Suprapubic skin (tissue), 4 donors: ENCODE data around the gene WNK2. TPM values are rescaled to one million over a fixed set of nuclear protein-coding genes. Genes with fewer than 3 reads are reported as not detected.

ENCODE experiments used
- DNase-seq, 2 donors: peaks; one replicate each; pipeline ENCODE4 v3.0.0-alpha.2; 2019; ENCODE audit warnings: low spot score in 2 of 2
- H3K27ac ChIP-seq: fragments of 200-600 bp; sonication (generic); one replicate; pipeline ENCODE4 v1.5.1; 2019
- H3K27me3 ChIP-seq: fragments of 200-600 bp; sonication (generic); one replicate; pipeline ENCODE4 v1.5.1; 2019
- H3K36me3 ChIP-seq: fragments of 200-600 bp; sonication (generic); one replicate; pipeline ENCODE4 v1.5.1; 2019
- H3K4me1 ChIP-seq: fragments of 200-600 bp; sonication (generic); one replicate; pipeline ENCODE4 v1.5.1; 2019
- H3K4me3 ChIP-seq: fragments of 200-600 bp; sonication (generic); one replicate; pipeline ENCODE4 v1.5.1; 2019; ENCODE audit warnings: mild to moderate bottlenecking
- H3K9me3 ChIP-seq: fragments of 200-600 bp; sonication (generic); one replicate; pipeline ENCODE4 v1.5.1; 2019
- EP300 ChIP-seq: sonication (generic); formaldehyde crosslinking; IDR thresholded peaks from one replicate; pipeline ENCODE4 v1.6.1; 2017; ENCODE audit warnings: antibody characterized with exemption
- POLR2A ChIP-seq, 2 donors: fragments of 450-650 bp; IDR thresholded peaks; one replicate each; pipeline ENCODE4 v1.6.1; 2017; ENCODE audit warnings: antibody characterized with exemption in 2 of 2, mild to moderate bottlenecking in 2 of 2, moderate library complexity in 2 of 2
- POLR2AphosphoS5 ChIP-seq, 3 donors: sonication (generic); formaldehyde crosslinking; IDR thresholded peaks; one replicate each; pipeline ENCODE4 v1.6.1; 2017; ENCODE audit warnings: antibody characterized with exemption in 3 of 3
- WGBS: methylation state at CpG from one replicate; pipeline ENCODE4 v1.1.5; 2018; 5-methylcytosine and 5-hydroxymethylcytosine counted together
- total RNA-seq, 4 donors: library from RNA; depleted of rRNA; stranded (reverse); fragments of >200 nt; gene quantifications; one replicate each; pipeline ENCODE4 v1.1.0, GENCODE V29; 2016
- TF ChIP-seq, protein P1 (sequence below), 2 donors: fragments of 200-600 bp in 1 of 2; fragments of 450-650 bp in 1 of 2; sonication (generic) in 1 of 2; IDR thresholded peaks; one replicate each; pipeline ENCODE4 v1.5.1; 2016 to 2019; ENCODE audit warnings: antibody characterized with exemption in 2 of 2, mild to moderate bottlenecking in 1 of 2, moderate library complexity in 1 of 2

The WNK2 gene
- total RNA-seq, 4 donors from 2014 or later = 39.5 to 93.7 (median 45.3) TPM

- H3K27me3 ChIP-seq = peaks cover 17% of the 10 kb centered on the region
- DNase-seq = no peak
- no peaks in the 10 kb centered on the region for H3K36me3 ChIP-seq
- peak overlapping the region; percentile 13 for H3K4me3 ChIP-seq
- H3K4me1 ChIP-seq = peaks cover 44% of the 10 kb centered on the region
- TF ChIP-seq POLR2A (IDR thresholded peaks at IDR 0.05) (no peak), POLR2AphosphoS5 (IDR thresholded peaks at IDR 0.05) (no peak)
- TF ChIP-seq, protein P1, sequence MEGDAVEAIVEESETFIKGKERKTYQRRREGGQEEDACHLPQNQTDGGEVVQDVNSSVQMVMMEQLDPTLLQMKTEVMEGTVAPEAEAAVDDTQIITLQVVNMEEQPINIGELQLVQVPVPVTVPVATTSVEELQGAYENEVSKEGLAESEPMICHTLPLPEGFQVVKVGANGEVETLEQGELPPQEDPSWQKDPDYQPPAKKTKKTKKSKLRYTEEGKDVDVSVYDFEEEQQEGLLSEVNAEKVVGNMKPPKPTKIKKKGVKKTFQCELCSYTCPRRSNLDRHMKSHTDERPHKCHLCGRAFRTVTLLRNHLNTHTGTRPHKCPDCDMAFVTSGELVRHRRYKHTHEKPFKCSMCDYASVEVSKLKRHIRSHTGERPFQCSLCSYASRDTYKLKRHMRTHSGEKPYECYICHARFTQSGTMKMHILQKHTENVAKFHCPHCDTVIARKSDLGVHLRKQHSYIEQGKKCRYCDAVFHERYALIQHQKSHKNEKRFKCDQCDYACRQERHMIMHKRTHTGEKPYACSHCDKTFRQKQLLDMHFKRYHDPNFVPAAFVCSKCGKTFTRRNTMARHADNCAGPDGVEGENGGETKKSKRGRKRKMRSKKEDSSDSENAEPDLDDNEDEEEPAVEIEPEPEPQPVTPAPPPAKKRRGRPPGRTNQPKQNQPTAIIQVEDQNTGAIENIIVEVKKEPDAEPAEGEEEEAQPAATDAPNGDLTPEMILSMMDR (IDR thresholded peaks at IDR 0.05) = no peak
- peak overlapping the region; percentile 1 for H3K27ac ChIP-seq
- no peaks in the 10 kb centered on the region for H3K9me3 ChIP-seq
- WGBS = 56% methylated on average over 9 of the region's 9 CpGs
Measured at GRCh38 chr9:93187047-93187446, 3.1 kb downstream of the WNK2 start.

DNA sequence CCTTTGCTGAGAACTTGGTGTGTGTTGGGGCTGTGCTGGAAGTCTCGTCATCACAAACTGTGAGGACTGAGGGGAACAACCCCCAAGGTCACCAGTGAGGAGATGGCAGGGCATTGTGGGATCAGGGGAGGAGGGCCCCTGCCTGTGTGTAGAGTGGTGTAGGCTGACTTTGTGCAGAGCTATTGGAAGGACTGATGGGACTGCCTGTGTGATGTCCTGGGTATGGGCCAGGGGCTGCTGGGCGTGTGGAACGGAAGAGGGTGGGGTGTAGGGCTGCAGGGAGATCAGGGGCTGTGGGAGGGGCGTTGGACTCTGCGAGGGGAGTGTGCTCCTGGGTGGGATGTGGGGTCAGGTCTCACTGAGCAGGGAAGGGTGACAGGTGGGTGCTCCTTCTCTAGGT lies 3.6 kb downstream of the WNK2 start:
- Histone ChIP-seq H3K4me3 (no peak overlapping the region), H3K36me3 (no peaks in the 10 kb centered on the region), H3K4me1 (peaks cover 44% of the 10 kb centered on the region), H3K9me3 (no peaks in the 10 kb centered on the region), H3K27ac (peak overlapping the region; percentile 1), H3K27me3 (peaks cover 17% of the 10 kb centered on the region)
- TF ChIP-seq EP300 (no peak), POLR2AphosphoS5 (IDR thresholded peaks at IDR 0.05) (no peak), POLR2A (IDR thresholded peaks at IDR 0.05) (no peak)
- TF ChIP-seq, protein P1 (IDR thresholded peaks at IDR 0.05) = no peak
- DNase-seq = no peak
- WGBS = 74% methylated on average over 4 of the region's 5 CpGs

DNA sequence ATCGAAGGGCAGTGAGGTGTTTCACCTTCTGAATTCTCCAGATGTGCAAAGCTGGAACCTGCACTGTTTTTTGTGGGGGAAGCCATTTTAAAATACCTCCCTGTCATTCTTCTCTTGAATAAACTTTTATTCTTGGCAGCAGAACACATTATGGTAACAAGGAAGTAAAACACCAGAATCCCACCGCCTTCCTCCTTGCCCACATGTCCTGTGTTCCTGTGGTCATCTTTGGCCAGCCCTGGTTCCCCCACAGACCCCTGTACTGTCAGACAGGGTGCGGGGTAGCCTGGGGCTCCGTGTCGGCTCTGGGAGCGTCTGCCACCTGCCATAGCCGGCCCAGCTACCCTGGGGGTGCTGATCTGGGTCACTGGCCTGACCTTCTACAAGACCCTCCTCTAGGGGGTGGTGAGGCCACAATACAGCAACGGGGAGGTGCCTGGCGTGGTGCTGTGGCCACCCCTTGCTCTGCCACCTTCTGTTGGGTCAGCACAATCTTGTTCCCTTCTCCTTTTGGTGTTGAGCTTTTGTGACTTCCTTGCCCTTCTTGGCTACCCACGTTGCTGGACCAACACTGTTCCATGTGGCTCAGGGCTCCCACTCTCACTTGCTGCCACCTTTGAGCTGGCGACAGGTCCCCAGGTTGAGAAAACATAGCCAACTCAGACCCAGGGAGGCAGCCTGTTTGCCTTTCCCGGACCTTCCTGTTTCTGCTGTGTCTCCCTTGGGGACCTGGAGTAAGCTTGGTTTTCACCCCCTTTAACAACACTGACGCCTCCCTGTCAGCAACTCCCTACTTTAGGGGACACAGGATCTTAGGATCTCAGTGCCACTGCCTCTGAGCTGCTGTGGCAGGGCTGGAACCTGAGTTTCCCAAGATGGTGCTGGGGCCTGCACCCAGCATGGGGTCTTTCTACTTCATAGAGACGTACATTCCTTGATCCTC lies 4.8 kb downstream of the WNK2 start:
- Histone ChIP-seq H3K27ac (no peak overlapping the region), H3K27me3 (peaks cover 8% of the 10 kb centered on the region), H3K36me3 (no peaks in the 10 kb centered on the region), H3K4me3 (no peak overlapping the region), H3K9me3 (no peaks in the 10 kb centered on the region), H3K4me1 (peaks cover 47% of the 10 kb centered on the region)
- WGBS = 74% methylated on average over 12 of the region's 14 CpGs
- TF ChIP-seq EP300 (no peak), POLR2A (IDR thresholded peaks at IDR 0.05) (no peak), POLR2AphosphoS5 (IDR thresholded peaks at IDR 0.05) (no peak)
- TF ChIP-seq, protein P1 (IDR thresholded peaks at IDR 0.05) = no peak
- DNase-seq = no peak

DNA sequence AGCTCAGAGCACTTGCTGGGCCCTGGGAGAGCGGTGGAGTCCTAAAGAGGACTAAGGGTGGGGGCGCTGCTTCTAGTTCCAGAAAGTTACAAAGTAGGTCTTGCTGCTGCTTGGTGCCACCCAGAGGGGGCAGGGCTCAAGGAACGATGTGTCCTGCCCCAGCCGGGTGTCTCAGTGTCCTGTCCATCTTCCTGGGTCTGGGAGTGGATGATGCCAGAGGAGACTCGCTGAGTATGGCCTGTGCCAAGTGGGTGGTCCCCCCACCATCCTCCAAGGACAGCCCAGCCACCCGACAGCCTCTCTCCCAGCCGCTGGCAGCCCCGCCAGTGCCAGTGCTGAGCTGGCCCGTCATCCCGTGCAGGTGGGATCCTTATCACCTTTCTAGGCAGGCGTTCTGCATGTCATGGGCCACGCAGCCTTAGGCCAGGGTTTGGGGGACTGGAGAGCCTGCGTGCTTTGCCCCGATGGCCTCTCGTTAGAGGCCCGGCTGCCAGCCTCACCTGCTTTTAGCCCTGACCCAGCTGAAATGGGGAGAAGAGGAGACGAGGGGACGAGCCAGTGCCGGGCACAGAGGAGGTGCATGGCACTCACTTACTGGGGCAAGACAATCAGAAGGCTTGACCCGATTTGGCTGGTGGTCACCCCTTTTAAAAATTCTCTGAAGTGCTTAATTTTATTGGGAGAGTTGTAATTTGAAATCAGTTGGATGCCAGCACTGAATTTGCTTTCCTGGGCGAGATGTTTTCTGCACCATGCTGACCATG lies 5.6 kb downstream of the WNK2 start:
- Histone ChIP-seq H3K27me3 (peaks cover 1% of the 10 kb centered on the region), H3K36me3 (no peaks in the 10 kb centered on the region), H3K9me3 (no peaks in the 10 kb centered on the region), H3K27ac (no peak overlapping the region), H3K4me3 (no peak overlapping the region), H3K4me1 (peaks cover 47% of the 10 kb centered on the region)
- no peak for DNase-seq
- whole genome bisulfite sequencing = 94% methylated on average over 4 of the region's 21 CpGs
- TF ChIP-seq EP300 = no peak

DNA sequence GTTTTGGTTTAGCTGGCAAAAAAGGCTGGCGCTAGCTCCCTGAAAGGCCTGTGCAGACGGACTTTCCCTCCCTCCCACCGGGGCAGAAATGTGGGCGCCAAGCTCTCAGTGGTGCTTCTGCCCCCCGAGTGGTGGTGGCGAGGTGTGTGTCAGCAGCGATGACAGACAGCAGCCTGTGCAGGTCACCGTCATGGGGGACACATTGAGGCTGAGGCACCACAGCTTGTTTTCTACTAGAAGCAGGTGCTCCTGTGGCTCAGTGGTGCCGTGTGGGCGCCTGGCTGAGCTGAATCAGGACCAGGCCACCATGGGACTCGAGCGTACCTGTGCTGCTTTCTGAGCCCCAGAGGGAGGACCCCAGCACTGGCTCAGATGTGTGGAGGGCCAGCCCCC lies 6.2 kb downstream of the WNK2 start:
- no peaks in the 10 kb centered on the region for H3K36me3 ChIP-seq
- H3K9me3 ChIP-seq = no peaks in the 10 kb centered on the region
- H3K27ac ChIP-seq = no peak overlapping the region
- H3K4me1 ChIP-seq = peaks cover 42% of the 10 kb centered on the region
- H3K4me3 ChIP-seq = no peak overlapping the region
- WGBS = 79% methylated on average over 8 of the region's 12 CpGs
- no peaks in the 10 kb centered on the region for H3K27me3 ChIP-seq
- TF ChIP-seq EP300 (no peak), POLR2AphosphoS5 (IDR thresholded peaks at IDR 0.05) (no peak), POLR2A (IDR thresholded peaks at IDR 0.05) (no peak)
- TF ChIP-seq, protein P1 (IDR thresholded peaks at IDR 0.05) = no peak
- DNase-seq = no peak
